NCI-H1092 (cell line): ENCODE results near the gene SNRPD3.
"Not testable (repeated sequence)": the region's sequence is repeated elsewhere in the genome, so short reads cannot be mapped to it uniquely, and the experiment has no call there.

Experiments used
- DNase-seq: peaks from one replicate; lab custom pipeline; 2025; lab: John Stamatoyannopoulos, UW

Gene SNRPD3

DNA sequence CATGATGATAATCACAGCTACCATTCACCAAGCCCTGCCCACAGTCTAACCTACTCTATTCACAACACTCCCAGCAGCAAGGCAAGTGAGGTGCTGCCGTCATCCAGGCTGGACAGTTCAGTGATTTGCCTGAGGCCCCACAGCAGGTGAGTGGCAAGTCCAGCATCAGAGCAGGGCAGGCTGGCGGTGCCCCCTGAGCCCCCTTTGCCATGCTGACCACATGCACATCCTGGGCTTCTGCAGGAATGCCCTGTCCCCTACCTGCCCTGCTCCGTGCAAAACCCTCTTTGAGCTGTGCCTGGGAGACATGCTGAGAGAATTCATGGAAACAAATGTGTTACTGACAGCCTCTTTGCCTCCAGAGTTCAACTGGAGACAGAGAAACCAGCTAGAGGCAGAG, 54.1 kb downstream of the SNRPD3 start:
- DNase-seq, result not testable (repeated sequence)

DNA sequence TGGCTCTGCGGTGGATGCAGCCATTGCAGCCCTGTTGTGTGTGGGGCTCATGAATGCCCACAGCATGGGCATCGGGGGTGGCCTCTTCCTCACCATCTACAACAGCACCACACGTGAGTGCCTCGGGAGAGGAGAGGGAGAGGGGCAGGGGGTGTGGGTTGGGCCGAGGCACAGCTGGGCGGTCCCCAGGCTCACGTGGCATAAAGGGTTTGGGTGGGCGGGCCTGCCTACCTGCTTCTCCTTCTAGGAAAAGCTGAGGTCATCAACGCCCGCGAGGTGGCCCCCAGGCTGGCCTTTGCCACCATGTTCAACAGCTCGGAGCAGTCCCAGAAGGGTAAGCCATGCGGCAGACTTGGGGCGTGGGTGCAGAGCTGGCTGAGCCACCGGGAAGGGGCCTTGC, 59.0 kb downstream of the SNRPD3 start:
- DNase-seq, result not testable (repeated sequence)

DNA sequence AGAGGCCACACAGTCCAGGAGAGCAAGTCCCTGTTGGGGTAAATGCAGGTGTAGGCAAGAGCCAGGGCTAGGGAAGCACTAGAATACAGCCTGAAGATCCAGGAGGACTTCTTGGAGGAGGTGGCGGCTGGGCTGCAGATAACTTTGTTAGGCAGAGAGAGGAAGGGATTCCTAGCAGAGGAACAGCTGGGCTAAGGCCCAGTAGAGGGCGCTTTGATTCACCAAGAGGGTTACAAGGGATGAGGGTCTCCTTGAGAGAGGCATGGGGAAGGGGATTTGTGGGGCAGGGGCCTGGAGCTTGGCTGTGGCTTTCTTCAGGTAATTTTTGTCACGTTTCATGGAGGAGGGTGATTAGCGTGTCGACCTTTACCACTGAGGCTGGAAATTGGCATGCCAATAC, 65.4 kb downstream of the SNRPD3 start:
- not testable (repeated sequence) for DNase-seq

DNA sequence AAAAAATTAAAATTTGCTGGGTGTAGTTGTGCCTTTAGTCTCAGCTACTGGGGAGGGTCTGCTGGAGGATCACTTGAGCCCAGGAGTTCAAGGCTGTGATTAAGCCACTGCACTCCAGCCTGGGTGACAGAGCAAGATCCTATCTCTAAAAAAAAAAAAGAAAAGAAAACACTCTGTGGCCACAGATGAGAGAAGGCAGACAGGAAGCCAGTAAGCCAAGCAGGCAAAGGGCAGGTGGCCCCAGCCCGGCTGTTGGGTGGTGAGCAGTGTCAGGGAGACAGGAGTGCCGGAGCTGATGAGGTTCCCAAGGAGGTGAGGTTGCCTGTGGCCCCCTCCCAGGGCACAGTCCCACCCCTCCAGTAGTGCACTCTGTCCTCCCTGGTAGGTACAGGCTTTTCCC, 66.8 kb downstream of the SNRPD3 start:
- not testable (repeated sequence) for DNase-seq
